ENCODE results near the gene FUT4. TPM values are rescaled to one million over a fixed set of nuclear protein-coding genes. Genes with fewer than 3 reads are reported as not detected.

FUT4 gene
- total and polyA plus RNA-seq, 2 experiments from 2014 or later: 2.0 to 7.9 TPM

DNA sequence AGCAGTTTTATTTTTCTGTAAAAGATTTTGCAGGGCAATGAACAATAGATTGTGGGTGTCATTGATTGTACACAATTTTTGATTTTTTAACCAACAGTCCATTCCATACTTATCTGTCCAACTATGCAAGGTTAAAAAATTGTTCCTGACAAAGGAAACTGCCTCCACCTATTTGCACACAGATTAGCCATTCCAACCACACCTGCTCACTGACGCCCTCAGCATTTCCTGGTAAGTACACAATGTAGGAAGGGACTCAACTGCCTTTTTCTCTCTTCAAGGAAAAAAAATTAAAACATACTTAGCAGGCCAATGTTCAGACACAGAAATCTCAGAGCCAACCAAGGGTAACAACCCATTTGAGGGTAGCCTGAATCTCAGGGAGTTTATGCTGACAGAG lies 4.3 kb upstream of the FUT4 start:
- Histone ChIP-seq H3K27me3 (replicated peaks; ENCODE audit: insufficient read depth) (no peaks in the 10 kb centered on the region), H3K9ac (no peak overlapping the region), H3K9me2 (ENCODE audit: insufficient read depth) (no peaks in the 10 kb centered on the region), H3K4me2 (ENCODE audit: unreplicated experiment) (no peak overlapping the region), H3K79me2 (ENCODE audit: insufficient read depth) (no peaks in the 10 kb centered on the region), H3K27ac (no peak overlapping the region), H4K20me1 (ENCODE audit: insufficient read depth) (no peaks in the 10 kb centered on the region), H3K4me3 (no peak overlapping the region), H2AFZ (no peak overlapping the region), H3K4me1 (ENCODE audit: insufficient read depth) (peaks cover 18% of the 10 kb centered on the region), H3F3A (ENCODE audit: insufficient read depth) (peaks cover 18% of the 10 kb centered on the region), H3K36me3 (ENCODE audit: low read depth) (no peaks in the 10 kb centered on the region), H3K9me3 (ENCODE audit: low read depth) (no peaks in the 10 kb centered on the region)
- in situ Hi-C loops (cut with MboI): no loop called here
- TF ChIP-seq EZH2 (IDR thresholded peaks at IDR 0.05; ENCODE audit: insufficient read depth, poor library complexity, severe bottlenecking) (no peak), EZH2phosphoT487 (IDR thresholded peaks at IDR 0.05; ENCODE audit: insufficient read depth, low read depth) (no peak)
- DNase-seq: no peak
- 86 to 100% methylated on average over 1 of the region's 1 CpG for WGBS, 2 experiments (ENCODE audit: low coverage in 1 of 2, low lambda C conversion rate in 2 of 2, missing lambda C conversion rate in 2 of 2)

DNA sequence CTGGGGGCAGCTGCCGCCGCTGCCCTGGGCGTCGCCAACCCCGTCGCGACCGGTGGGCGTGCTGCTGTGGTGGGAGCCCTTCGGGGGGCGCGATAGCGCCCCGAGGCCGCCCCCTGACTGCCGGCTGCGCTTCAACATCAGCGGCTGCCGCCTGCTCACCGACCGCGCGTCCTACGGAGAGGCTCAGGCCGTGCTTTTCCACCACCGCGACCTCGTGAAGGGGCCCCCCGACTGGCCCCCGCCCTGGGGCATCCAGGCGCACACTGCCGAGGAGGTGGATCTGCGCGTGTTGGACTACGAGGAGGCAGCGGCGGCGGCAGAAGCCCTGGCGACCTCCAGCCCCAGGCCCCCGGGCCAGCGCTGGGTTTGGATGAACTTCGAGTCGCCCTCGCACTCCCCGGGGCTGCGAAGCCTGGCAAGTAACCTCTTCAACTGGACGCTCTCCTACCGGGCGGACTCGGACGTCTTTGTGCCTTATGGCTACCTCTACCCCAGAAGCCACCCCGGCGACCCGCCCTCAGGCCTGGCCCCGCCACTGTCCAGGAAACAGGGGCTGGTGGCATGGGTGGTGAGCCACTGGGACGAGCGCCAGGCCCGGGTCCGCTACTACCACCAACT lies 1.0 kb downstream of the FUT4 start:
- TF ChIP-seq EZH2phosphoT487 (IDR thresholded peaks at IDR 0.05; ENCODE audit: insufficient read depth, low read depth): no peak
- TF ChIP-seq EZH2 (IDR thresholded peaks at IDR 0.05; ENCODE audit: insufficient read depth, poor library complexity, severe bottlenecking): no peak
- Histone ChIP-seq H3K27ac (peak overlapping the region; percentile 93), H3F3A (ENCODE audit: insufficient read depth) (peaks cover 12% of the 10 kb centered on the region), H3K4me2 (ENCODE audit: unreplicated experiment) (peak overlapping the region; percentile 94), H3K9me3 (ENCODE audit: low read depth) (no peaks in the 10 kb centered on the region), H3K27me3 (replicated peaks; ENCODE audit: insufficient read depth) (no peaks in the 10 kb centered on the region), H3K4me3 (peak overlapping the region; percentile 74), H2AFZ (peak overlapping the region; percentile 85), H3K79me2 (ENCODE audit: insufficient read depth) (peaks cover 51% of the 10 kb centered on the region), H3K36me3 (ENCODE audit: low read depth) (no peaks in the 10 kb centered on the region), H4K20me1 (ENCODE audit: insufficient read depth) (no peaks in the 10 kb centered on the region; the same call in 1 of the 2 replicates), H3K9me2 (ENCODE audit: insufficient read depth) (no peaks in the 10 kb centered on the region), H3K9ac (peak overlapping the region; percentile 93), H3K4me1 (ENCODE audit: insufficient read depth) (peaks cover 27% of the 10 kb centered on the region)
- in situ Hi-C loops (cut with MboI): no loop called here
- WGBS, 2 experiments (ENCODE audit: low coverage in 1 of 2, low lambda C conversion rate in 2 of 2, missing lambda C conversion rate in 2 of 2): 0 to 2% methylated on average over 28 to 34 of the region's 59 CpGs
- DNase-seq: peak; percentile 65

GRCh38 chr11:94545264-94546161 lies 1.8 kb downstream of the FUT4 start:
- TF ChIP-seq EZH2 (IDR thresholded peaks at IDR 0.05; ENCODE audit: insufficient read depth, poor library complexity, severe bottlenecking) (no peak), EZH2phosphoT487 (IDR thresholded peaks at IDR 0.05; ENCODE audit: insufficient read depth, low read depth) (no peak)
- peak overlapping the region; percentile 85 for H2AFZ ChIP-seq
- peak overlapping the region; percentile 74 for H3K4me3 ChIP-seq
- peaks cover 12% of the 10 kb centered on the region for H3F3A ChIP-seq (ENCODE audit: insufficient read depth)
- peak overlapping the region; percentile 94 for H3K4me2 ChIP-seq (ENCODE audit: unreplicated experiment)
- peak overlapping the region; percentile 93 for H3K9ac ChIP-seq
- H3K27ac ChIP-seq: peak overlapping the region; percentile 93
- no peaks in the 10 kb centered on the region for H3K36me3 ChIP-seq (ENCODE audit: low read depth)
- no peaks in the 10 kb centered on the region for H3K9me2 ChIP-seq (ENCODE audit: insufficient read depth)
- no peaks in the 10 kb centered on the region for H3K27me3 ChIP-seq (replicated peaks; ENCODE audit: insufficient read depth)
- DNase-seq: peak; percentile 68
- H3K4me1 ChIP-seq (ENCODE audit: insufficient read depth): peaks cover 27% of the 10 kb centered on the region
- 2 to 3% methylated on average over 46 to 54 of the region's 54 CpGs for WGBS, 2 experiments (ENCODE audit: low coverage in 1 of 2, low lambda C conversion rate in 2 of 2, missing lambda C conversion rate in 2 of 2)
- no peaks in the 10 kb centered on the region; the same call in 1 of the 2 replicates for H4K20me1 ChIP-seq (ENCODE audit: insufficient read depth)
- in situ Hi-C loops (cut with MboI): no loop called here
- H3K79me2 ChIP-seq (ENCODE audit: insufficient read depth): peaks cover 58% of the 10 kb centered on the region
- no peaks in the 10 kb centered on the region for H3K9me3 ChIP-seq (ENCODE audit: low read depth)

- no peaks in the 10 kb centered on the region for H3K9me2 ChIP-seq (ENCODE audit: insufficient read depth)
- peaks cover 12% of the 10 kb centered on the region for H3F3A ChIP-seq (ENCODE audit: insufficient read depth)
- DNase-seq: no peak
- no peaks in the 10 kb centered on the region for H3K36me3 ChIP-seq (ENCODE audit: low read depth)
- no peak for TF ChIP-seq EZH2 (IDR thresholded peaks at IDR 0.05; ENCODE audit: insufficient read depth, poor library complexity, severe bottlenecking)
- no peak for TF ChIP-seq EZH2phosphoT487 (IDR thresholded peaks at IDR 0.05; ENCODE audit: insufficient read depth, low read depth)
- peak overlapping the region; percentile 85; the same call in 1 of the 2 replicates for H2AFZ ChIP-seq
- H3K79me2 ChIP-seq (ENCODE audit: insufficient read depth): peaks cover 63% of the 10 kb centered on the region
- H3K4me2 ChIP-seq (ENCODE audit: unreplicated experiment): peak overlapping the region; percentile 94
- no peaks in the 10 kb centered on the region for H3K27me3 ChIP-seq (replicated peaks; ENCODE audit: insufficient read depth)
- H4K20me1 ChIP-seq (ENCODE audit: insufficient read depth): no peaks in the 10 kb centered on the region; the same call in 1 of the 2 replicates
- H3K9me3 ChIP-seq (ENCODE audit: low read depth): no peaks in the 10 kb centered on the region
- peaks cover 27% of the 10 kb centered on the region for H3K4me1 ChIP-seq (ENCODE audit: insufficient read depth)
- in situ Hi-C loops (cut with MboI): no loop called here
- peak overlapping the region; percentile 93 for H3K9ac ChIP-seq
- H3K27ac ChIP-seq: no peak overlapping the region; the same call in 1 of the 2 replicates
- H3K4me3 ChIP-seq: peak overlapping the region; percentile 74
- WGBS, 2 experiments (ENCODE audit: low coverage in 1 of 2, low lambda C conversion rate in 2 of 2, missing lambda C conversion rate in 2 of 2): 26 to 29% methylated on average over 2 of the region's 2 CpGs
Measured at GRCh38 chr11:94546162-94546470, 2.4 kb downstream of the FUT4 start.
